GM19043 (cell line): ENCODE results near the gene SENP2.
A peak's percentile ranks its signal among the peaks of the same experiment; 100 is the strongest.
"Not testable (repeated sequence)": the region's sequence is repeated elsewhere in the genome, so short reads cannot be mapped to it uniquely, and the experiment has no call there.

ENCODE experiments used
- ATAC-seq: cut with Tn5 transposase; IDR thresholded peaks from one replicate; pipeline ENCODE4 v1.9.1; 2021; ENCODE audit warnings: low read depth; ENCODE audit not compliant: unreplicated experiment

SENP2 gene

GRCh38 chr3:185585518-185585858, 607 bp upstream of the SENP2 start:
- no peak for ATAC-seq

- ATAC-seq: no peak
Measured at GRCh38 chr3:185586686-185587039, 568 bp downstream of the SENP2 start.

GRCh38 chr3:185594073-185594472, 8.0 kb downstream of the SENP2 start:
- ATAC-seq: no peak

DNA sequence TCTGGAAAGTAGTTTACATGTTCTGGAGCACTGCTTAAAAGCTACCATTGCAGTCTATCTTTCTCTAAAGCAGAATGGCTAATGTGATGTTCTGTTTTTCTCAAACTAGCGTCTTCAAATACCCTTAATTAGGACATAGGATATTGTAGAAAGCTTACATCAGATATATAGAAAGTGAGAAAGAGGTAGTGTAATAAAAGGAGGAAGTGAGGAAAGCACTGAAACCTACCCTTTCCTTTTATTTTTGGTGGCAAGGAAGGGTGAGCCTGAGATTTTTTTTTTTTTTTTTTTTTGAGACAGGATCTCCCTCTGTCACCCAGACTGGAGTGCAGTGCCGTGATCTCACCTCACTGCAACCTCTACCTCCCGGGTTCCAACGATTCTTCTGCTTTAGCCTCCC, 9.4 kb downstream of the SENP2 start:
- peak; percentile 79 for ATAC-seq

- no peak for ATAC-seq
Measured at GRCh38 chr3:185605566-185605965, 19.5 kb downstream of the SENP2 start.

DNA sequence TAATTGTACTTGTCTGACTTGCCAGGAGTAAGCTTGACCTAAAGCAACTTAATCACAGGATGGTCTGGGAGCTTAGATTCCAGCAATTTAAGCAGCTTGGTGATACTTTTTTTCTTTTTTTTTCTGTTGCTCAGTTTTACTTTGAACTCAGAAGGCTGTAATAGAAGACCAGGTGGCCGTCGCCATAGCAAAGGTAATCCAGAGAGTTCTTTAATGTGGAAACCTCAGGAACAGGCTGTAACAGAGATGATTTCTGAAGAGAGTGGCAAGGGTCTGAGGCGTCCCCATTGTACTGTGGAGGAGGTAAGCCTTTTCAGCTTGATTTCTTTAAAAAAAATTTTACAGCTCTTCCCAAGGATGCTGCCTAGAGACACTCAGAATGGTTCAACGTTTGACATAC, 20.1 kb downstream of the SENP2 start:
- ATAC-seq: no peak

GRCh38 chr3:185613016-185613415, 26.9 kb downstream of the SENP2 start:
- no peak for ATAC-seq

DNA sequence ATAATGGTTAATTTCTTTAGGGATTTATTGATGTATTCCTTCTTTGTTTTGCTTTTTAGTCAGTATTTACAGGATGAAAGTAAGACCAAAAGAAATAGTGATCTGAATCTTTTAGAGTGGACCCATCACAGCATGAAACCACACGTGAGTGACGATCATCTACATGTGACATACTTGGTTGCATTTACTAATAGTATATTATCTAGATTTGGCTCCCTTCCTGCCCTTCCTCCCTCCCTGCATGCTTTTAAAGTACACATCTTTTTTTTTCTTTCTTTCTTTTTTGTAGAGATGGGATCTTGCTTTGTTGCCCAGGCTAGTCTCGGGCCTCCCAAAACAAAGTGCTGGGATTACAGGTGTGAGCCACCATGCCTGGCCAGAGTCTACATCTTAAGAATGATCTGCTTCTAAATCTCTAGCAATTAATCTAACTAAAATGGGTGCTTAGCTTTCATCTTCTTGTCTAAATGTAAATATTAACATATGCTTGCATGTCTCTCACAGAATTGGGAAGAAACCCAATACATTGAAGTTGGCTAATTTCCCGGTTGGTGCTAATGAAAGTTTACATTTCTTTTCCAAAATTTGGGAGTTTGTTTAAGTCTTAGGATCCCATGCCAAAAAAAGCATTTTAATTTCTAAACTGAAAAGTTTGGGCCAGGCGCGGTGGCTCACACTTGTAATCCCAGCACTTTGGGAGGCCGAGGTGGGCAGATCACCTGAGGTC, 38.0 kb downstream of the SENP2 start:
- no peak for ATAC-seq

GRCh38 chr3:185625784-185626183, 39.7 kb downstream of the SENP2 start:
- no peak for ATAC-seq

DNA sequence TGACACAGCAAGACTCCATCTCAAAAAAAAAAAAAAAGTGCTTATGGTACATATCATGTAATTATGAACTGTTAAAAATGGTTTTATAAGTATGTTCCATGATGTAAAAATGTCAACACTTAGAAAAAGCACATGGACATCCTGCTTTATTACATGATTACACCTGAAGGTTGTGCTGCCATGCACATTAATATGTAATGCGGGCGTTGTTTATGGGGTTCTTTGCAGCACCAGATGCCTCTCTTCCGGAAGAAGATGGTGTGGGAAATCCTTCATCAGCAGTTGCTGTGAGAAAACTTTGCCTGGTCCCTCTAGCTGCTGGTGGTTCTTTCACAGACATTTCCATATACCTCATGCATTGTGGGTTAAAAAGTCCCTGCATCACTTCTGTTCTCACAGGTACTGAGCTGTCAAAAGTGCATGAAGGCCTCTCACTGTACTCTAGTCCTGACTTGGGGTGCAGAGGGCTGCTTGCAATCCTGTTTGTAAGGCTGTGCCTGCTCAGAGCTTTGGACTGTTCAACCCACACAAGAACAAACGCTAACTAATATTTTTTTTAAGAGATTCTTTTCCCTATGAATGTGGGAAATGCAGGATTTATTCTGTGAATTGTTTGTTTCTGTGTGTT, 43.6 kb downstream of the SENP2 start:
- ATAC-seq: no peak

DNA sequence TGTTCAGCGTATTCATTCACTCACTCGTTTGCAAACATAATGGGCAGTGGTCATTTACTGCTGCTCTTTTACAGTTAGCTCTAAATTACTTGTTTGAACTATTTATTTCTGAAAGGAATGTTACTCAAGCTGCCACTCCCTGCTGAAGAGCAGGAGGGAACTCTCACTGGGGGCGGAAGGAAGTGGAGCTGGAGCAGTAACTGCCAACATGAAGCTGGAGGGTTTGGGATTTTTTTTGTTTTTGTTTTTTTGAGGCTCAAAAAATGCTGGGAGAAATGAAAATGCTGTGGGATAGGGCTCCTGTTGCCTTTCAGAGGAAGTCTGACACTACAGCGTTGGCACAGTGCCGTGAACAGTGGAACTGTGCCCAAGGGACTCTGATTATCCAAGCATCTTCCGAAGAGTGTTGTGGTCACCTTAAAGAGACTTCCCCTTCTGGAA, 44.1 kb downstream of the SENP2 start:
- ATAC-seq: no peak

- ATAC-seq: no peak
Measured at GRCh38 chr3:185631108-185631507, 45.0 kb downstream of the SENP2 start.

DNA sequence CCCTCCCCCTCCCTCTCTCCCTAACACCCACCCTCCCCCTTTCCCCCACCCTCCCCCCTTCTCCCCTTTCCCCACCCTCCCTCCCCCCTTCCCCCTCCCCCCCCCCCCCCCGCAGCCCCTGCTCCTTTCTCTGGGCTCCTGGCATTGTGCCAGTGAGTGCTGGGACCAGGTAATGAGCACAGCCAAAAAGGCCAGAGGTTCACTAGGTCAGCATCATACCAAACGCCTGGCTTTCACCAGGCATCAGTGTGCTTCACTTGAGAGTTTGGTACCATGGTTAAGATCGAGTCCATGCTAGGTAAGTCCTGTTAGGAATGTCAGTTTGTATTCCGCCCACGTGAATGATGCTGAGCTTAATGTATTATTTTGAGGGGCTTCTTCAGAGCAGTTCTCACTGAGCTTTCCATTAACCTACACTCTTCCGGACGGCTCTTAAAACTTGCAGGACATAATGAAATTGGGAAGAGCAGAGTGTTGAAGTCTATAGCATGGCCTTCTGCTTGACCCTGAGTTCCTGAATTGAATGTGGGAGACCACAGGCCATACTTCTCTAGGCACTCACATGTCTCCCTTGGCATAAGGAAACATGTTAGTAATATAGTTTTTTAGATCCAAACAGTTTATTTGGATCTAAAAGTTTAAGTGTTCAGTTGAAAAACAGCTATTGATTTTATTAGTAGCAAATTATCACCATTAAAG, 45.6 kb downstream of the SENP2 start:
- ATAC-seq: no peak

DNA sequence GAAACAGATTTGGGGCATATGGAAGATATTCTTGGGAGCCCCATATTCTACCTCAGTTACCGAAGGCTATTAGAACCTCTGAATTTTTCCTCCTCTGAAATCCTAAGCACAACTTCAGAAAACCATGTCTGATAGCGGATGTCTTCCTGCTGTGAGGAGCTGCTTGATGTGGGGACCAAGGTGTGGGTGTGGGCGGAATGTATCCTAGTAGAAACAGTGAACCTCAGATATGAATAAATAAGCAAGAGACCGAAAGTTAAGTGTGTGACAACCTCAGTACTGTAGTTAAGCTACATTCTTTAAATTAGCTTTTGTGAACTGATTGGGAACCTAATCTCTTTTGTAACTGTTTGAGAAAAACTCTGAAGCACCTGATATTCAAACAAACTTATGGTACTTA, 46.9 kb downstream of the SENP2 start:
- no peak for ATAC-seq

DNA sequence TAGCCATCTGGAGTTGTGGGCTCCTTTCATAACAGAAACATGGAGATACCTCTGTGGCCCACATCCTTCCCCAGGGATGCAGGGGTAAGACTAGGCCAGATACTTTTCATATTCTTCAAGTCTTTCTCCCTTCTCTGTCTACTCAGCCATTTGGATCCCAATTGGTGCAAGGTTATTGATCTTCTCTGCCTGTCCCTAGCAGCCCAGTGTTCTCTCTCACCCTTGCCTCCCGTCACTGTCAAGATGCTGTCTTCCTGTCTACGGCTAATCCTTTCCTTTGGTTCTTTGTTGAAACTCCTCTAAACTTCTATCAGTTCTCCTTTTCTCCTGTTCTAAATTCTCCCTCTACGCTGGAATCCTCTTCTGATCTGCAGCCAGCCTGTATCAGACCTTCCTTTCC, 51.3 kb downstream of the SENP2 start:
- no peak for ATAC-seq

DNA sequence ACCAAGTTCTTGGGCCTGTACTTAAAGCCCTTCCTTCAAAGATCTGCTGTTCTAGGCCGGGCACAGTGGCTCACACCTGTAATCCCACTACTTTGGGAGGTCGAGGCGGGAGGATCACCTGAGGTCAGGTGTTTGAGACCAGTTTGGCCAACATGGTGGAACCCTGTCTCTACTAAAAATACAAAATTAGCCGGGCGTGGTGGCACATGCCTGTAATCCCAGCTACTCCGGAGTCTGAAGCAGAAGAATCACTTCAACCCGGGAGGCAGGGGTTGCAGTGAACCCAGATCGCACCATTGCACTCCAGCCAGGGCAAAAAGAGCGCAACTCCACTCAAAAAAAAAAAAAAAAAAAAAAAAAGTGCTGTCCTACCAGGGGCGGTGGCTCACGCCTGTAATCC, 52.6 kb downstream of the SENP2 start:
- ATAC-seq: not testable (repeated sequence)

DNA sequence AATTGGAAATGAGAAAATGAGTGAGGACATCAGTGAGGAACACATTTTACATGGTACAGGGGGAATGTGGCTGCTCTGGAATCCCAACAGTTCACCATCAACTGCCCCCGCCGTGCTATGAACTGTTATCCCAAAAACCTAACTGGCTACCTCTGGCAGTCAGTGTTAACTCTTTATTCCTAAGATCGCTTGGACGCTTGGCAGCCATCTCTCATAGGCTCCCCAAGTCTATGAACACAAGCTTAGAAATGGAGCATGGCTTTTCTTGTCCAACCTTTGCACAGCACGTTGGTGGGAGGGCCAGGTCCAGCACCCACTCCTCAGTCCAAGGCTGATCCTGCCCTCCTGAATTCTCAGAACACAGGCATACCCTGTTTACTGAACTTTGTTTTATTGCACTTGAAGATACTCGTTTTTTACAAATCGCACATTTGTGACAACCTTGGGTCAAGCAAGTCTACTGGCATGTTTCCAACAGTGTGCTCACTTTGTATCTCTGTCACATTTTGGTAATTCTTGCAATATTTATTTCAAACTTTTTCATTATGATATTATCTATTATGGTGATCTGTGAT, 53.6 kb downstream of the SENP2 start:
- ATAC-seq: no peak

DNA sequence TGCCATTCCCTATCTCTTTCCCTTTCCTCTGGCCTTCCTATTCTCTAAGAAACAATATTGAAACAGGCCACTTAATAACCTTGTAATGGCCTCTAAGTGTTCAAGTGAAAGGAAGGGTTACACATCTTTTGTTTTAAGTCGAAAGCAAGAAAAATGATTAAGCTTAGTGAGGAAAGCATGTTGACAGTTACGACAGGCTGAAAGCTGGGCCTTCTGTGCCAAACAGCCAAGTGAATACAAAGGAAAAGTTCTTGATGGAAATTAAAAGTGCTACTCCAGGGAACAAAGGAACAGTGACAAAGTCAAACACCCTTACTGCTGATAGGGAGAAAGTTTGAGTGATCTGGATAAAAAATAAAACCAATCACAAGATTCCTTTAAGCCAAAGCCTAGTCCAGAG, 54.2 kb downstream of the SENP2 start:
- ATAC-seq: no peak

- ATAC-seq: not testable (repeated sequence)
Measured at GRCh38 chr3:185645191-185645590, 59.1 kb downstream of the SENP2 start.

DNA sequence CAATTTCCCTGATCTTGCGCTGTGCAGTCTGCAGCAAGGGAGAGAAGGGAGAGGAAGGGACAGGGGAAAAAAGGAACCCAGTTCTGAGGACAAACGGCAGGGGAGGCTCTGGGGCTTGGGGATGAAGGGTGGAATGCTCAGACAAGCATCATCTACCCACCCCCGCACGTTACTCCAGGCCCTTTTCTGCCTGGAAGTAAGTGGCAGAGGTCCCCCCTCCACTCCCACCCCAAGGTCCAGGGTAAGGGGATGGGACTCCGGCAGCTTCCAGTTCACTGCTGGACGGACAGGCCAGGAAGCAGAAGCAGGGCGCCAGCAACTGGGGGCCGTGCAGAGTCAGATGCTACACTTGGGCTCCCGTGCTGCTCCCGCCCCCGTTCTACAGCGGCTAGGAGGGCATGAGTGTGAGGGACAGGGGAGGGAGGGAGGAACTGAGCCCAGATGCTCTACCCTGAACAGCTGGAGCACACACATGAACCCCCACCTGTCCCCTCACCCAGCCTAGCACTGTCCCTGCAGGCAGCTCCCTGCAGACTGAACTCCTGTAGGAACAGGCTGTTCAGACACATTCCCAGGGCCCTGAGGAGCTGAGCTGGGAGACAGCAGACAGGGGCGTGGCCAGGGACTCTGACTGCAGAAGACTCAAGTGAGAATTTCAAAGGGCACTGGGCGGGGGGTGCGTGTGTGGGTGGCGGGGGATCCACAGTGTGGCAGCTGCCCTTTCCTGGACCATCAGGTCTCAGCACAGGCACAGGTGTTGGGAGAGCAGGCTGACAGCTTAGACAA, 59.7 kb downstream of the SENP2 start:
- no peak for ATAC-seq
